GM19328 (cell line): ENCODE measurements around the gene APOC1.
"Not testable (repeated sequence)": the region's sequence is repeated elsewhere in the genome, so short reads cannot be mapped to it uniquely, and the experiment has no call there.

ENCODE experiments used
- ATAC-seq: cut with Tn5 transposase; IDR thresholded peaks from one replicate; pipeline ENCODE4 v1.9.1; 2021; ENCODE audit warnings: mild to moderate bottlenecking, moderate library complexity; ENCODE audit not compliant: unreplicated experiment

Gene APOC1

DNA sequence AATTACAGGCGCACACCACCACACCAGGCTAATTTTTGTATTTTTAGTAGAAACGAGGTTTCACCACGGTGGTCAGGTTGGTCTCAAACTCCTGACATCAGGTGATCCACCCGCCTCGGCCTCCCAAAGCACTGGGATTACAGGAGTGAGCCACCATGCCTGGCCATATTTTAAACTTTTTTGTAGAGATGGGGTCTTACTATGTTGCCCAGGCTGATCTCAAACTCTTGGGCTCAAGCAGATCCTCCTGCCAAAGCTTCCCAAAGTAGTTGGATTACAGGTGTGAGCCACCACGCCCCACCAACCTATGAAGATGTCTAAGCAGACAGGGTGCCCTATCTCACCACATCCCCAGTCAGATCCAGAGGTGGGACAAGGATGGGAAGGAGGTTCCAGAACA is 2.5 kb upstream of the APOC1 start:
- ATAC-seq, result not testable (repeated sequence)

- ATAC-seq, result no peak
Observed at GRCh38 chr19:44912854-44913253, 1.6 kb upstream of the APOC1 start.

GRCh38 chr19:44913512-44914432 is 636 bp upstream of the APOC1 start:
- ATAC-seq, result not testable (repeated sequence)

- ATAC-seq, result no peak
Observed at GRCh38 chr19:44924243-44924725, 9.9 kb downstream of the APOC1 start.

GRCh38 chr19:44925114-44925891 is 10.9 kb downstream of the APOC1 start:
- ATAC-seq, result no peak

GRCh38 chr19:44926245-44927077 is 12.1 kb downstream of the APOC1 start:
- ATAC-seq, result not testable (repeated sequence)

DNA sequence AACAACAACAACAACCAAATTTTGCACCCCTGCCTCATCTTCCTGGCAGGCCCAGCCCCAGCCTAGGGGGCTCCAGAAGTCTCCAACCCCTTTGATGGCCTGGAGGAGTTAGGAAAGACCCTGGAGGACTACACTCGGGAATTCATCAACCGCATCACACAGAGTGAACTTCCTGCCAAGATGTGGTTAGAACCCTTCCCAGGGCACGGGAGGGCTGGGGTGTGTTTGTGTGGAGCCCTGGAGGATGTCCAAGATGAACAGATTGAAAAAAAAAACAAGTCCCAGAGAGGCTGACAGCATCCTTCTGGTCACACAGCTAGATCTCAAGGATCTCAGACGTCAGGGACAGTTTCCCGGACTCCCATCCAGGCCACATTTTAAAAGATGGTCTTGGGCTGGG is 13.3 kb downstream of the APOC1 start:
- ATAC-seq, result no peak

- no peak for ATAC-seq
Observed at GRCh38 chr19:44930088-44930487, 15.7 kb downstream of the APOC1 start.

DNA sequence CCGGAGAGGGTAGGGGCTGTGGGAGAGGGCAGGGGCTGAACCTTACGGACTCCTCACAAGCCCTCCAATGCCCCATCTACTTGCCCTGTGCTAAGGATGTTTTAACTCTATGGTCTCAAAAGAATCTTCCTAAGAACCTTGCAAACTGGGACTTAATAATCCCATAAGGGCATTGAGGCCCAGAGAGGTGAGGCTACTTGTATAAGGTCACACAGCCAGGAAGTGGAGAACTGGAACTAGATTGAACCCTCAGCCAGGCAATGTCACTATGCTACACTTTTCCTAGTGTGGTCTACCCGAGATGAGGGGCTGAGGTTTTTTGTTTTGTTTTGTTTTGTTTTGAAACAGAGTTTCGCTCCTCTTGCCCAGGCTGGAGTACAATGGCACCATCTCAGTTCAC is 17.1 kb downstream of the APOC1 start:
- ATAC-seq, result no peak

DNA sequence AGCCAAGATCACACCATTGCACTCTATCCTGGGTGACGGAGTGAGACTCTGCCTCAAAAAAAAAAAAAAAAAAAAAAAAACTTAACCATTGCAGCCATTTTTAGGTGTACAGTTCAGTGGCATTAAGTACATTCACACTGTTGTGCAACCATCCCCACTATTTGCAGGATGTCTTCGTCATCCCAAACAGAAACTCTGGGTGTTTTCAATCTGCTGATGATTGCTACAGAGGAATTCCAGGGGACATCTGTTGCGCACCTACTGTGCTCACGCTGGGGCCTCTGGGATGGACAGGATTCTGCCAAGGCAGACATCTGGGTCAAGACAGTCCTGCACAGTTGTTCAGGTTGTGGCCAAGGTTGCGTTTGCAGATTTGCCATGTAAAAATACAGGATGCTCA is 25.3 kb downstream of the APOC1 start:
- no peak for ATAC-seq

DNA sequence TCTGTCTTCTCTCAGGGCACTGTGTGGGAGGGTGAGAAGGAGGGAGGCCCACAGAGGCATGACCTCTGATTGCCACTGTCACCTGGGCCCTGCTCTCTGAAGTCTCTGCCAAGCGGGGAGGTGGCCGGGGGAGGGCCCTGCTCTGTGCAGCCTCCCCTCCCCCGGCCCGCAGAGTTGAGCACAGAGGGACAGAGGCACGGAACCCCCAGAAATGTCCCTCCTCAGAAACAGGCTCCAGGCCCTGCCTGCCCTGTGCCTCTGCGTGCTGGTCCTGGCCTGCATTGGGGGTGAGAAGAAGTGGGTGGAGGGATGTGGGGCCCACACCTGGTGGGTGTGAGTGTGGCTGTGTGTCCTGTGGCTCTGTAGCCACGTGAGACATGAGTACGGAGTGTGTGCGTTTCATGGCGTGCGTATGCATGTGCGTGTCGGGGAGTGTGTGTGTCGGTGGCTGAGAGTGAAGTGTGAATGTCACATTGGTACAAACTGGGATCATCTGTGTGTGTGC is 27.7 kb downstream of the APOC1 start, which contains the start of gene APOC4:
APOC4 (plus strand) TSS at position 171 of the 505 bp plus-strand sequence; CDS start at position 212, 41 bp downstream.
- ATAC-seq, result no peak

- no peak for ATAC-seq
Observed at GRCh38 chr19:44943801-44944249, 29.4 kb downstream of the APOC1 start.

DNA sequence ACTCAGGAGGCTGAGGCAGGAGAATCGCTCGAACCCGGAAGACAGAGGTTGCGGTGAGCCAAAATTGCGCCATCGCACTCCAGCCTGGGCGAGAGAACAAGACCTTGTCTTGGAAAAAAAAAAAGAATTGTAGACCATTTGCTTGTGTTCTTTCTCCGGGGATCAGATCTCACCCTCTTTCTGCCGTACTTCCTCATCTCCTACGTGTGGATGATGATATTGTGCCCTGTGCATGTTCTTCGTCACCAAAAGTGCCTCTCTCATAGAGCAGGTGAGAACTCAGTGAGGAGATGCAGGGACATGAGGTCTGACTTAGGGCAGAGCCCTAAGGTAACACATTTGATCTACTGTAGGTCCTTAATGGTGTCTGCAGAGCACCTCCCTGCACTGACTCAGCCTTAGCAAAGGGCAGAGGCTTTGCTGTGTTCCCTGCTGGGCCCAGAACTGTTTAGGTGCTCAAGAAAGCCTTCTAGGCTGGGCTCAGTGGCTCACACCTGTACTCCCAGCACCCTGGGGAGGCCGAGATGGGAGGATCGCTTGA is 32.7 kb downstream of the APOC1 start:
- no peak for ATAC-seq

- ATAC-seq, result no peak
Observed at GRCh38 chr19:44948237-44948636, 33.8 kb downstream of the APOC1 start.

DNA sequence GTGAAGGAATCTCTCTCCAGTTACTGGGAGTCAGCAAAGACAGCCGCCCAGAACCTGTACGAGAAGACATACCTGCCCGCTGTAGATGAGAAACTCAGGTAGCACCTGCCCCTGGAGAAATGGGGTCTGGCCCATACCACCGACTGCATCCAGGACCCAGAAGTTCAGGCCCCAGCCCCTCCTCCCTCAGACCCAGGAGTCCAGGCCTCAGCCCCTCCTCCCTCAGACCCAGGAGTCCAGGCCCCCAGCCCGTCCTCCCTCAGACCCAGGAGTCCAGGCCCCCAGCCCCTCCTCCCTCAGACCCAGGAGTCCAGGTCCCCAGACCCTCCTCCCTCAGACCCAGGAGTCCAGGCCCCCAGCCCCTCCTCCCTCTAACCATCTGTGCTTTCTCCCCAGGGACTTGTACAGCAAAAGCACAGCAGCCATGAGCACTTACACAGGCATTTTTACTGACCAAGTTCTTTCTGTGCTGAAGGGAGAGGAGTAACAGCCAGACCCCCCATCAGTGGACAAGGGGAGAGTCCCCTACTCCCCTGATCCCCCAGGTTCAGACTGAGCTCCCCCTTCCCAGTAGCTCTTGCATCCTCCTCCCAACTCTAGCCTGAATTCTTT is 34.5 kb downstream of the APOC1 start:
- ATAC-seq, result no peak

- ATAC-seq, result no peak
Observed at GRCh38 chr19:44949550-44949949, 35.1 kb downstream of the APOC1 start.

- ATAC-seq, result no peak
Observed at GRCh38 chr19:44951179-44952159, 37.1 kb downstream of the APOC1 start.

DNA sequence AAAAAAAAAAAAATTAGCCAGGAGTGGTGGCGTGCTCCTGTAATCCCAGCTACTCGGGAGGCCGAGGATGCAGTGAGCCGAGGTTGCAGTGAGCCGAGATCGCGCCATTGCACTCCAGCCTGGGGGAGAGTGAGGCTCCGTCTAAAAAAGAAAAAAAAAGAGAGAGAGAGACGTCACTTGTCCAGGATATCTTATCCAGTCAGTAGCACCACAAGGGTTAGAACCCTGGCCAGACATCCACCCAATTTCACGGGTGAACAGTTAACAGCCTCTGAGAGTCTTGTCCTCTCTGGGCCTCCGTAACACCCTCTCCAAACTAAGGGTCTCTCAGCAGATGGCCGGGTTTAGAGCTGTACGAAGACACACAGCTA is 39.9 kb downstream of the APOC1 start:
- no peak for ATAC-seq
